ENCODE measurements around the gene NACC2.

NACC2 gene

DNA sequence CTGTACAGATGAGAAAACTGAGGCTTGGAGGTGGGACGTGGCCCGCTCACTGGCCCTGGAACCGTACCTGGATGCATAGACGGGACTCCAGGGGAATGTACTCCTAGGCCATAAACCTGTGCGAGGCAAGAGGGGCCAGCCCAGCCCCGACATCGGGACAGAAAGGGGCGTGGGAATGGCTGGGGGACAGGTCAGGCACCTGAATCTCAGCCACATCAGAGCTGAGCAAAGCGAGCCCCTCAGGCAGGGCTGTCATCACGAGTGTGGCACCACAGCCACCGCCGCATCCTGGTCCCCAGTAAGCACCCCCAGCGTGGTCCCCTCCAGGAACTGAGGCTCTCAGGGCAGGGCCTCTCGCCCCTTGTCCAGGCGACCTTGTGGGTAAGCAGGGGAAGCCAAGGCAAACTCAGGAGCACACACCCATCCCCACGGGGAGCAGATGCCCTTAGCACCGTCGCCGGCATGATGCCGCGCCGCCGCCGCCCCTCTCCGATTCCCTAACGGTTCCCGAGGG is 16.5 kb downstream of the NACC2 start:
- Histone ChIP-seq H3K4me1 (peaks cover 13 to 64% (median 52%) of the 10 kb centered on the region in 4 donors), H3K36me3 (peaks cover 0 to 32% (median 10%) of the 10 kb centered on the region in 3 donors), H3K27me3 (no peaks in the 10 kb centered on the region), H3K27ac (peak overlapping the region in 1 of 2 donors; percentile 71), H3K4me3 (no peak overlapping the region), H3K9me3 (no peaks in the 10 kb centered on the region)
- DNase-seq, result peak in 1 of 2 donors; percentile 55
- TF ChIP-seq, protein P1, sequence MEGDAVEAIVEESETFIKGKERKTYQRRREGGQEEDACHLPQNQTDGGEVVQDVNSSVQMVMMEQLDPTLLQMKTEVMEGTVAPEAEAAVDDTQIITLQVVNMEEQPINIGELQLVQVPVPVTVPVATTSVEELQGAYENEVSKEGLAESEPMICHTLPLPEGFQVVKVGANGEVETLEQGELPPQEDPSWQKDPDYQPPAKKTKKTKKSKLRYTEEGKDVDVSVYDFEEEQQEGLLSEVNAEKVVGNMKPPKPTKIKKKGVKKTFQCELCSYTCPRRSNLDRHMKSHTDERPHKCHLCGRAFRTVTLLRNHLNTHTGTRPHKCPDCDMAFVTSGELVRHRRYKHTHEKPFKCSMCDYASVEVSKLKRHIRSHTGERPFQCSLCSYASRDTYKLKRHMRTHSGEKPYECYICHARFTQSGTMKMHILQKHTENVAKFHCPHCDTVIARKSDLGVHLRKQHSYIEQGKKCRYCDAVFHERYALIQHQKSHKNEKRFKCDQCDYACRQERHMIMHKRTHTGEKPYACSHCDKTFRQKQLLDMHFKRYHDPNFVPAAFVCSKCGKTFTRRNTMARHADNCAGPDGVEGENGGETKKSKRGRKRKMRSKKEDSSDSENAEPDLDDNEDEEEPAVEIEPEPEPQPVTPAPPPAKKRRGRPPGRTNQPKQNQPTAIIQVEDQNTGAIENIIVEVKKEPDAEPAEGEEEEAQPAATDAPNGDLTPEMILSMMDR (IDR thresholded peaks at IDR 0.05), result no peak
- intact Hi-C loops (cut with DNase I; ENCODE audit: low total_unique reads), result no loop called here

DNA sequence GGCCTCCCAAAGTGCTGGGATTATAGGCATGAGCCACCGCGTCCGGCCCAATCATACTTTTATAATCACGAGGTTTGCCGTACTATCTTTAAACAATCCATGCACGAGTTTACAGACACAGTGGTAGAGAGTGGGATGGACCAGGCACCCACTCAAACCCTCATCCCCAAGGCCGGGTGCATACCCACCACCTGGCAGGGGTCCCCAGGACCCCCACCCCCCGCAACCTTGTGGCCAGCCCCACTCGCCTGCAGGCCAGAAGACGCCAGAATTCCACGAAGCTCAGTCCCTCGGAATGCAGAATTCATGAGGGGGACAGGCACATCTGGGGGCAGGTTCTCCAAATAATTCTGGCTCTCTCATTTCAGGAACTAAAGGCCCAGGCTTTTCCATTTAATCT is 17.1 kb downstream of the NACC2 start:
- no peaks in the 10 kb centered on the region for H3K9me3 ChIP-seq
- H3K36me3 ChIP-seq, result peaks cover 0 to 28% (median 9%) of the 10 kb centered on the region in 3 donors
- H3K27ac ChIP-seq, result peak overlapping the region in 1 of 2 donors; percentile 71
- DNase-seq, result no peak
- no peaks in the 10 kb centered on the region for H3K27me3 ChIP-seq
- H3K4me3 ChIP-seq, result no peak overlapping the region
- intact Hi-C loops (cut with DNase I; ENCODE audit: low total_unique reads), result no loop called here
- TF ChIP-seq, protein P1 (IDR thresholded peaks at IDR 0.05), result no peak
- H3K4me1 ChIP-seq, result peaks cover 13 to 59% (median 48%) of the 10 kb centered on the region in 4 donors

DNA sequence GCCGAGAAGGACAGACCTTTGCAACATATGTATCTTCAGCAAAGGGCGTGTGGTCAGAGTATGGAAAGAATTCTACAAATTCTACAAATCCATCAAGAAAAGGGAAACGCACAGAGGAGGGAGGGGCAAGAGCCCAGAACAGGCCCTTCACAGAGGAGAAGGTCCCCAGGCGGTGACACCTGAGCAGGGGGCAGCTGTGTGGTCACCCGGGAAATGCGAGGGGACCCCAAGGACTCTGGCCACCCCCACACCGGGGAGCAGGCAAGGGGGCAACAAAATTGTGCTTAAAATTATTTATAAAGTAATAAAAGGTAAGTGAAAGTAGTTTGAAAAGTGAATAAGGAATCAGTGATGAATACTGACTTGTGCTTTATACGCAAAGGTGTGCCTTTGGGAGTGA is 17.6 kb downstream of the NACC2 start:
- DNase-seq, result no peak
- Histone ChIP-seq H3K27ac (no peak overlapping the region), H3K9me3 (no peaks in the 10 kb centered on the region), H3K4me3 (no peak overlapping the region), H3K4me1 (peaks cover 13 to 54% (median 43%) of the 10 kb centered on the region in 4 donors), H3K27me3 (no peaks in the 10 kb centered on the region), H3K36me3 (peaks cover 0 to 23% (median 4%) of the 10 kb centered on the region in 3 donors)
- intact Hi-C loops (cut with DNase I; ENCODE audit: low total_unique reads), result no loop called here
- TF ChIP-seq, protein P1 (IDR thresholded peaks at IDR 0.05), result no peak

DNA sequence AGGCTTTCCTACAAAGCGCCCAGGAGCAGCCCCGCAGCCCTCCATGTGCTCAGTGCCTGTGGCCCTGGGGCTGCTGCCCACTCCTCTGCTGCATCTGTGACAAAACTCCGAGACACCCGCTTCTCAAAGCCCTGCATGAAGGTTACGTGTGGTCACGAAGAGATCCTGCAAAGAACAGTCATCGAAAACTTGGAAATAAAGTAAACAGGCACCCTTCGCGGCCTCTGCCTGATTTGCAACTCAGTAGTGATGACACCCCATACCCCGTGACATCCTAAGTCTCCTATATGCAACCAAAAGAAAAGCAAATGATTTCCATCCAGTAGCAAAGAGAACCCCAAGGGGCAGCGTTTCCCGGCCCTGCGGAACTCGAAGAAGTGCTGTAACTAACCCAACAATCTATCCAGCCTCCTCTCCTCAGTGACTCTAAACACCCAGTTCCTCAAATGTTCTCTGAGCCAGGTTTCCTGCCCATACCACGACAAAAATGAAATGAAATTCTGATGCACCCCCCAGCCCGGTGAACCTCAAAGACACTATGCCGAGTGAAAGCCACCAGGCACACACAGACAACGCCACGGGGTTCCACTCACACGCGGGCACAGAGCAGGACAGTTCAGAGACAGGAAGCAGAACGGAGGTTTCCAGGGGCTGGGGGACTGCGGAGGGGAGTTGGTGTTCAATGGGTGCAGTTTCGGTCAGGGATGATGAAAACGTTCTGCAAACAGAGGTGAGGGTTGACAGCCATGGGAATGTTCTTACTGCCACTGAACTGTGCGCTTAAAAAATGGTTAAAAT is 19.0 kb downstream of the NACC2 start:
- intact Hi-C loops (cut with DNase I; ENCODE audit: low total_unique reads), result no loop called here
- no peaks in the 10 kb centered on the region for H3K27me3 ChIP-seq
- TF ChIP-seq, protein P1 (IDR thresholded peaks at IDR 0.05), result no peak
- DNase-seq, result peak in 1 of 2 donors; percentile 63
- H3K9me3 ChIP-seq, result no peaks in the 10 kb centered on the region
- peaks cover 0 to 23% (median 4%) of the 10 kb centered on the region in 3 donors for H3K36me3 ChIP-seq
- H3K27ac ChIP-seq, result no peak overlapping the region
- H3K4me3 ChIP-seq, result no peak overlapping the region
- H3K4me1 ChIP-seq, result peaks cover 6 to 40% (median 29%) of the 10 kb centered on the region in 4 donors

DNA sequence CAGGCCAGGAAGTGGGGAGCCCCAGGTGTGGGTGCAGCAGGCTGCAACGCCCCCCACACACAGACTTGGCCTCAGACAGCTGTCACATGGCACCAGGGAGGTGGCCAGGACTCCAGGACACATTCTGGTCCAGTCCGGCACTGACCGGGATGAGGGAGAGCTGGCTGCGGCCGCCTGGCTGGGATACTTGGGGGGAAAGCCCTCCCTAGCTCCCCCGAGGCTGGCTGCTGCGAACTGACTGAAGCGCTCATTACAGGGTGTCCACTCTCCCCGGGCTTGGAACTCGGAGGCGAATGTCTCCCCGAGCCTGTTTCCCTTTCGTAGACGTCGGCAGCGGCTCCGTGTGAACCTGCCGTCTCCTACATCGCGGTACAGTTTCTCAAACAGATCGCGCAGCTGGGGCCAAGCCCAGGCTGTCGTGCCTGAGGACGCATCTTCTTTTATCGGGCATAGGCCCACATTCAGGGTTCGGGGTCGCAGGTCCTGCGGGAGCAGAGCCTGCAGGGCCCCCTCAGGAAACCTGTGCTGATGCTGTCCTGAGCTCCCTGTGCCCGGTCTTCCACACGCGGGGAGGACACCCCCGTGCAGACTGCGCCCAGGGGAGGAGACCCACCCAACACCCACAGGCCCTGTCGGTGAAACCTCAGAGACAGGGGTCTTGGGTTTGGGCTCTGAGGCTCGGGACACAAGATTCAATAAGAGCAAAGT is 19.8 kb downstream of the NACC2 start:
- H3K36me3 ChIP-seq, result peaks cover 0 to 23% (median 4%) of the 10 kb centered on the region in 3 donors
- peaks cover 6 to 32% (median 22%) of the 10 kb centered on the region in 4 donors for H3K4me1 ChIP-seq

More for the DNA sequence above, 19.8 kb downstream of the NACC2 start:
- TF ChIP-seq, protein P1 (IDR thresholded peaks at IDR 0.05), result no peak
- intact Hi-C loops (cut with DNase I; ENCODE audit: low total_unique reads), result no loop called here
- peak in 1 of 2 donors; percentile 60 for DNase-seq
- Histone ChIP-seq H3K4me3 (no peak overlapping the region), H3K9me3 (no peaks in the 10 kb centered on the region), H3K27ac (no peak overlapping the region), H3K27me3 (no peaks in the 10 kb centered on the region)

Measured in tibial artery (tissue), 4 donors.